ENCODE results near the gene SH3BGRL2.

DNA sequence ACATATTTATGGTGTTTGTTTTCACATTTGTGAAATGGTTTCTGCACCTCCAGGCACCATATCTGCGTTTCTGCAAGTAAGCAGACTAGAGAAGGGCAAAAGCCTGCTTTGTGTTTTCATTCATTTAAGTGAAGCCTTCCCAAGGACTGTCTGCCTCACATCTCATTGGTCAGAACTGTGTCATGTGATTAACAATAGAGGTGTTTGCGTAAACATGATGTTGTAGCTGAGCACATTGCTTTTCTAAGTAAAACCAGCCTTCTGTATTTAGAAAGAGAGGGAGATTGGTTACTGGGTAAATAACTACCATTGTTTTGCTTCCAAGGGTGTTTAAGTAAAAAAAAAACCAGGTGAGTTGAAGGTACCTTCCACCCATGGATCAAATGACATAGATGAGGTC lies 39.7 kb downstream of the SH3BGRL2 start:
- no peak for TF ChIP-seq CTCF (conservative IDR thresholded peaks at IDR 0.05)
- no peak for TF ChIP-seq EZH2 (IDR thresholded peaks at IDR 0.05; ENCODE audit: low read depth)
